ENCODE results near the gene SOCS3. TPM values are rescaled to one million over a fixed set of nuclear protein-coding genes. Genes with fewer than 3 reads are reported as not detected.

Gene SOCS3
- total RNA-seq: 4.3 and 5.3 TPM in 2 replicates

GRCh38 chr17:78359997-78360370 is at the start of gene SOCS3:
Gene SOCS3, minus strand, starts transcription at chr17:78360077. Its CDS starts 982 bp downstream, at chr17:78359095.

GRCh38 chr17:78378225-78379130 is 18.6 kb upstream of the SOCS3 start, which contains the start of gene PGS1:
Gene PGS1, plus strand, starts transcription at chr17:78378649. Its CDS starts 17 bp downstream, at chr17:78378666.

Small RNA genes within 50 kb of the gene (small RNA-seq; reads per million reads assigned to genes)
- gene RF00415 (0.12 reads per million), gene RN7SL236P (not detected)

Other genes starting within 250 kb of the SOCS3 start
- 39.3 and 75.3 TPM in 2 replicates for gene TMC6, start 231.3 kb downstream of the SOCS3 start, total RNA-seq
- under 0.01 and 0.65 TPM in 2 replicates for gene TMC8, start 229.3 kb downstream of the SOCS3 start, total RNA-seq
- gene C17orf99, start 213.7 kb downstream of the SOCS3 start, total RNA-seq: not detected in 2 replicates
- gene SYNGR2, start 191.5 kb downstream of the SOCS3 start, total RNA-seq: 6.7 and 10.6 TPM in 2 replicates
- 30.6 and 169 TPM in 2 replicates for gene TK1, start 173.0 kb downstream of the SOCS3 start, total RNA-seq
- 21.0 and 31.4 TPM in 2 replicates for gene AFMID, start 172.7 kb downstream of the SOCS3 start, total RNA-seq
- gene BIRC5, start 145.8 kb downstream of the SOCS3 start, total RNA-seq: 8.6 and 24.4 TPM in 2 replicates
- not detected in 2 replicates for gene TMEM235, start 128.4 kb downstream of the SOCS3 start, total RNA-seq
- gene PGS1, start 18.6 kb upstream of the SOCS3 start, total RNA-seq: 26.7 and 32.1 TPM in 2 replicates
- 0.22 TPM in 1 of 2 replicates, not detected in the other for gene DNAH17, start 217.3 kb upstream of the SOCS3 start, total RNA-seq

Measured in placental epithelial cell (primary cell).